ENCODE measurements around the gene NDUFB11. TPM values are rescaled to one million over a fixed set of nuclear protein-coding genes. Genes with fewer than 3 reads are reported as not detected.
A peak's percentile ranks its signal among the peaks of the same experiment; 100 is the strongest.

NDUFB11 gene
- 112 TPM for polyA plus RNA-seq (2013, experiment 1 of 2; ENCODE audit: insufficient read length)
- 106 TPM for polyA plus RNA-seq (2013, experiment 2 of 2; ENCODE audit: insufficient read length)

- peak; percentile 95 for DNase-seq
Observed at GRCh38 chrX:47144626-47145394, at the start of gene NDUFB11, which contains the start of gene RBM10. TSS of gene NDUFB11 (minus strand) at chrX:47144702. CDS start at chrX:47144679, 23 bp downstream. TSS of gene RBM10 (plus strand) at chrX:47145221. CDS start at chrX:47147482, 2,261 bp downstream.

DNA sequence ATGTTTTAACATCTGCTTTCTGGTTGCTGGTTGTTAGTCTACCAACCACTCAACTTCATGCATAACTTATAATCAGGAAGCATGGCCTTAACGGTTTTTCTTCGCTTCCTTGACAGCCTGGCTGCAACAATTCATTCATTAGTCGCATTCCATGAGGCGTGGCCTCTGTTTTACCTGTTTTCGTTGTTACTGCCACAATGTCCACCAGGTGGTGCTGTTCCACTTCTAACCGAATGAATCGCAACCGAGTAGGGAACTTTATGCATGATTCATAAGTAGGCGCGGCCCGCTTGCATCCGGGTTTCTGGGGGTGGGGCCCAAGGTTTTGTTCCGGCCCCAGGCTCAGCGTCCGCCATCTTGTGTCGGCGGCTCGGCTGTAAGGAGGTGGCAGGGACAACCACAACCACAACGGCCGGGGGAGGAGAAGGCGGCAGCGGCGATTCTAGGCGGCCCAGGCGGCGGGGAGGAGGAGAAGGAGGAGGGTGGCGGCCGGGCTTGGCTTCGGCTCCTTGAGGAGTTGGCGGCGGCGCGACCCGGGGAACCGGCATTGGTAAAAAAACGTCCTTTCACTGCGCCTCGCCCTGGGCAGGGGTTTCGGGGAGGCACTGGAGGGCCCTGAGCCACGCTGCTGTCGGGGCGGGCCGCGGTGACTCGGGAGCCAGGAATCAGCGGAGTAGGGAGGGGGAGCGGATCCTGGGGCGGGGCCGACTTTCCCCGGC, 49.1 kb upstream of the NDUFB11 start, which contains the start of gene UBA1:
UBA1 (plus strand) TSS at position 355 of the 719 bp plus-strand sequence. CDS start 4,974 bp downstream, outside the sequence.
- DNase-seq: peak; percentile 91

DNA sequence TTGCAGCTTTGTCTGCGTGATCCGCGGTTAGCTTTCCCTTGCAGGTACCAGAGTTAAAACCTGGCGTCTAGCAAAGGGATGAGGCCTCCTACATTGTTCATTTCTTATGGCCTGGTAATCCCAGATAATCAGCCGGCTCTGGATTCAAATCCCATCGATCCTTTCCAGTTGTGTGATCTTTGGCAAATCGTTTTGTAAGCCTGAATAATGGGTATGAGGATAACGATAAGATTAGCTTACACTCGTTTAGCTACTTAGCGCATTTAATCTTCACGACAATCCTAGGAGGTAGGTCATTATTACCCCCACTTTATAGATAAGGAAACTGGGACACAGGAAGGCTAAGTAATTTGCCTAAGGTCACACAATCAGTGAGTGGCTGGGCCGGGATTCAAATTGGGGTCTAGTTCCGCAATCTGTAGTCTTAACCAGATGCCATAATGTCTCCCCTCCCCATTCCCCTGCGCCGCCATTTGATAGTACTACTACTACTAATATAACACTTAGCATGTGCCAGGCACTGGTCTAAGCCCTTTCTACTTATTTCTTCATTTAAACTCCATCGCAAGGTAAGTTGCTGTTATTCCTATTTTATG, 47.4 kb upstream of the NDUFB11 start:
- no peak for DNase-seq

DNA sequence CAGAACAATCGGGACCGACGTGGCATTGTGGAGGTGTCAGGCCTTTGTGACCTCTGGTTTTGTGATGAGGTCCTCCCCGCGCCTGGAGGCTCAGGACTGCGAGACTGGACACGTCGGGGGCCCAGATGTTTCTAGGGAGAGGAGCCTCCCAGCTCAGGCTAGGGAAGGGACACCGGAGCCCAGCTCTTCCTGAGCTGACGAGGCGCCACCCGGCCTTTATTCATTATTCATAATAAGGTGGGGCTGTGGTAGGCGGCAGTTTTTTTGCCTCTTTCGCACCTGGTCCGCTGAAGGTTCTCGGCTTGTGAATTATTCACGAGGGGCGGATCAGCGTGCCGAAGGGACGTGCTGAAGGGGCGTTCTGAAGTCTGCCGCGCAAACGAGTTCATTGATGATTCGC, 46.8 kb upstream of the NDUFB11 start:
- DNase-seq: no peak

DNA sequence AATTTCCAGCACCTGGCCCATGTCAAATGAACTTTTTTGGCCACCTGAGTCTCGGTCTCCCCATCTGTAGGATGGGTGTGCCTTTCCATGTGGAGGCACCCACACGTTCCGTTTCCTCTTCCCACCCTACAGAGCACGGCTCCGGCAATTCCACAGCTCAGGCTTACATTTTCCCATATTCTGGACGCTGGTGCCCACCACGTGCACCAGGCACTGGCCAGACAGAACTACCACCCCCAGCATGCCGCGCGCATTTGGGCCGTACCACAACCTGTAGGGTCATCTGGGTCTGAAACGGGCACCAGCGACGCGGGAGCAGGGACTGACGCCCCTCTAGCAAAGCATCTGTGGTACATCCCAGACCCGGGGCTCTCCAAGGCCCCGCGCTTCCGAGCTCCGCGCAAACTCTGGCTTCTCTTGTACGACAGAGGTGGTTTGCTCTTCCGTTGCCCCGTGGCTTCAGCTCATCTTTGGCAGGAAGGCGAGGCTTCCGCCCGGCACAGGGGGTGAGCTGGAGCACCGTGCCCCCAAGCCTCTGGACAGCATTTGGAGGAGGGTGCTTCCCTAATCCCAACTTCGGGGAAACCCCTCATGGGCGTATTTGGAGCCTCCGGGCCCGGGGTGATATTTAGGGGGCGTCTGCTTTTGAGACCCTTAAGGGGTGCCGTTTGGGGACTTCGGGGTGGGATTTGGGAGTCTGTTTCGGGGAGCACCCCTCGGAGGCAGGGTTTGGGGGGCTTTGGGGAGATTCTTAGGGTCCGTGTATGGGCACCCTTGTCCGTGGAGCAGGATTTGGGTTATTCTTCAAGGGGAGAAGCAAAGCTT, 46.2 kb upstream of the NDUFB11 start:
- peak; percentile 94 for DNase-seq

GRCh38 chrX:47189906-47190305, 45.4 kb upstream of the NDUFB11 start:
- DNase-seq: no peak

GRCh38 chrX:47187106-47187677, 42.7 kb upstream of the NDUFB11 start:
- no peak for DNase-seq

GRCh38 chrX:47186096-47186740, 41.7 kb upstream of the NDUFB11 start:
- DNase-seq: no peak

DNA sequence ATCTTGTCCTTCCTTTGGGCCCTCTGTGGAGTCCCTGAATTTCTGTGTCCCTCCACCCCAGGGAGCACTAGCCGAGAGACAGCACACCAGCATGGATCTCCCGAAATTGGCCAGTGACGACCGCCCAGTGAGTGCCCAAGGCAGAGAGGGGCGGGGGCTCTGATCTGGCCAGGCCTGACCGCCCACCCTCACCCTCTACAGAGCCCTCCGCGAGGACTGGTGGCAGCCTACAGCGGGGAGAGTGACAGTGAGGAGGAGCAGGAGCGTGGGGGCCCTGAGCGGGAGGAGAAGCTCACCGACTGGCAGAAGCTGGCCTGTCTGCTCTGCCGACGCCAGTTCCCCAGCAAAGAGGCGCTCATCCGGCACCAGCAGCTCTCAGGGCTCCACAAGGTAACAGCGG, 40.7 kb upstream of the NDUFB11 start:
- DNase-seq: no peak

DNA sequence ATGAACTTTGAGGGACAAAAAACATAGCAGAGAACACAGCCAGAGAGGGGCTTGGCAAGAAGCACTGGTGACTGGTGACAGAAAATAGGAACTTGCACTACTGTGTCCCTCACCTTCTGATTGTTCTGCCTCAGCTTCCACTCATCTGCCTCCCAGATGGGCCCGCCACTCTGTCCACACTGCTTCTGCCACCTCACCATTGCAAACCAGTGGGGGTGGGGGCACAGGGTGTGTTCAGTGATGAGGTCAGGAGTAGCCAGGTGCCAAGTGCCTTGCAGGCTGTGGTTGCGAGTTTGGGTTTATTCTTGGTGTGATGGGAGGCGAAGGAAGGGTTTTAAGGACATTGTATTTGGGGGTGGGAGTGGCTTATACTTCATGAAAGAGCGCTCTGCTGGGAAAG, 40.0 kb upstream of the NDUFB11 start:
- DNase-seq: no peak

GRCh38 chrX:47182106-47182700, 37.7 kb upstream of the NDUFB11 start:
- no peak for DNase-seq

DNA sequence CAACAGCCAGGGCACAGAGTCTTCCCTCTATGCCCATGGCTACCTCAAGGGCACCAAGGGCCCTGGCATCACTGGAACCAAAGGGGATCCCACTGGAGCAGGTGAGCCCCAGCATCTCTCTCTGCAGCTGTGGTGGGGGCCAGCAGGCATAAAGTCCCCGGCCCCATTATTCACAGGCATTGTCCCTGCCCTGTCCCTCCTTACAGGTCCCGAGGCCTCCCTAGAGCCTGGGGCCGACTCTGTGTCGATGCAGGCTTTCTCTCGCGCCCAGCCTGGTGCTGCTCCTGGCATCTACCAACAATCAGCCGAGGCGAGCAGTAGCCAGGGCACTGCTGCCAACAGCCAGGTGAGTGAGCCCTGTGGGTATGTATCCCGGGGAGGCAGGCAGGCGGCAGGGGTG, 36.8 kb upstream of the NDUFB11 start:
- DNase-seq: no peak

- no peak for DNase-seq
Observed at GRCh38 chrX:47180346-47180745, 35.8 kb upstream of the NDUFB11 start.

DNA sequence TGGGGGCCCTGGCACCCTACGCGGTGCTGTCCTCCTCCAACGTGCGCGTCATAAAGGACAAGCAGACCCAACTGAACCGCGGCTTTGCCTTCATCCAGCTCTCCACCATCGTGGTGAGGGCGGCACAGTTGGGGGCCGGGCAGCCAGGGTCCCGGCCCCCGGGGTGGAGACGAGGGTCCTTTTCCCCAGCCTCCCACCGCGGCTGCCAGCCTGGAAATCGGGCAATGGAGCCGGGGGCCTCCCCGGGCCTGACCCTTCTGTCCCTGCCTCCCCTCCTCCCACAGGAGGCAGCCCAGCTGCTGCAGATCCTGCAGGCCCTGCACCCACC, 35.4 kb upstream of the NDUFB11 start:
- DNase-seq: no peak

GRCh38 chrX:47179221-47179927, 34.9 kb upstream of the NDUFB11 start:
- no peak for DNase-seq

GRCh38 chrX:47178337-47178736, 33.8 kb upstream of the NDUFB11 start:
- DNase-seq: no peak

- DNase-seq: no peak
Observed at GRCh38 chrX:47177079-47177478, 32.6 kb upstream of the NDUFB11 start.

DNA sequence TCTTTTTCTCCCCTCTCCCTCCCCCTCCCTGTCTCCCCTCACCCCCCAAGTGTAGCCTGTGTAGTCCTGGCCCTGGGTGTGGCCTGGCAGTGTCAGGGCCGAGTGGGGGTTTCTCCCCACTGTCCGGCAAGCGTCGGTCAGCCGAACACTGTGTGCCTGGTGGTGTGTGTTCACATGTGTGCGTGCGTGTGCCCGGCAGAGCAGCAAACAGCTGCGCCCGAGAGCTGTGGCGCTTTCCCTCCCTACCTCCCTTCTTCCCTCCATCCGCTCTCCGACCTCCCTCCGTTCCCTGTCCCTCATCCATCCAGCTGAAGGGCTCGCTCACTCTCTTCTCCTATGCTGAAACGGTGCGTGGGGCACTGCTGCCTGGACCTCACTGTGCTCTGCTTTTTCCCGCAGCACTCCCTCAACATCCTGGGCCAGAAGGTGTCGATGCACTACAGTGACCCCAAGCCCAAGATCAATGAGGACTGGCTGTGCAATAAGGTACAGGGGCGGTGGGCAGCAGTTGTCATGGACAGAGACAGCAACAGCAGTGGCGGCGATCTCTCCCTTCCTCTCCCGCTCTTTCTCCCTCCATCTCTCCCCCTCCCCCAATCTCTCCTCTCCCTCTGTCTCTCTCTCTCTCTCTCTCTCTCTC, 31.7 kb upstream of the NDUFB11 start:
- DNase-seq: no peak

DNA sequence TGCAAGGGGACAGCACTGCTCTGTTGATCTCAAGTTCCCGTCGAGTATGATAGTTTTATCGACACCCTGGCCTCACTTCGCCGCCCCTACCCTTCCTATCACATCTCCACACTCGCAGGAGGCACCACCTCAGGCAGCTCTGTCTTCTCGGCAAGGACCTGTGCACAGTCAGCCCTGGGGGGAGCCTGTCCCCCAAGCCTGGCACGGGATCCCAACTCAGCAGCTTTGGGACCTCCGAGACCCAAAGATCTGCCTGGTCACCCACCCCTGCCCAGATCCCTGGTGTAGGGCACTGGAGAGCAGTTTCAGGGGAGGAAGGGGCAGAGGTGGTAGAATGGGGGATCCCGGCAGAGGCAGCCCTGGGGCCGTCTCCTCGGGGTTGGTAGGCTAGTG, 31.1 kb upstream of the NDUFB11 start:
- DNase-seq: no peak

Data from fibroblast of skin of abdomen (primary cell).